ENCODE data around the gene RAB30. TPM values are rescaled to one million over a fixed set of nuclear protein-coding genes. Genes with fewer than 3 reads are reported as not detected.

RAB30 gene
- total RNA-seq, 3 donors from 2014 or later, result 20.3 to 26.6 (median 24.2) TPM

- Histone ChIP-seq H3K36me3 (no peaks in the 10 kb centered on the region), H3K27ac (peak overlapping the region; percentile 48 to 56), H3K4me3 (no peak overlapping the region), H3K9me3 (no peaks in the 10 kb centered on the region), H3K4me1 (peaks cover 0 to 14% of the 10 kb centered on the region in 2 donors), H3K27me3 (no peaks in the 10 kb centered on the region)
- TF ChIP-seq POLR2AphosphoS5 (IDR thresholded peaks at IDR 0.05) (no peak), POLR2A (IDR thresholded peaks at IDR 0.05) (no peak), CTCF (IDR thresholded peaks at IDR 0.05) (no peak)
- DNase-seq (ENCODE audit: low spot score in 2 of 2), result no peak
- intact Hi-C loops (cut with DNase I; ENCODE audit: low total_unique reads), result no loop called here
These were observed 75.8 kb downstream of the RAB30 start for GRCh38 chr11:82995754-82996398.

- TF ChIP-seq POLR2AphosphoS5 (IDR thresholded peaks at IDR 0.05) (no peak), CTCF (IDR thresholded peaks at IDR 0.05) (no peak), POLR2A (IDR thresholded peaks at IDR 0.05) (no peak)
- no peaks in the 10 kb centered on the region for H3K9me3 ChIP-seq
- H3K27me3 ChIP-seq, result no peaks in the 10 kb centered on the region
- no peaks in the 10 kb centered on the region for H3K36me3 ChIP-seq
- H3K4me3 ChIP-seq, result no peak overlapping the region
- peaks cover 0 to 14% of the 10 kb centered on the region in 2 donors for H3K4me1 ChIP-seq
- no peak overlapping the region for H3K27ac ChIP-seq
- no peak for DNase-seq (ENCODE audit: low spot score in 2 of 2)
- intact Hi-C loops (cut with DNase I; ENCODE audit: low total_unique reads), result no loop called here
These were observed 76.5 kb downstream of the RAB30 start for GRCh38 chr11:82995235-82995634.

- no peaks in the 10 kb centered on the region for H3K9me3 ChIP-seq
- H3K27ac ChIP-seq, result no peak overlapping the region
- H3K27me3 ChIP-seq, result no peaks in the 10 kb centered on the region
- intact Hi-C loops (cut with DNase I; ENCODE audit: low total_unique reads), result no loop called here
- no peak for DNase-seq (ENCODE audit: low spot score in 2 of 2)
- H3K4me3 ChIP-seq, result no peak overlapping the region
- TF ChIP-seq POLR2AphosphoS5 (IDR thresholded peaks at IDR 0.05) (no peak), CTCF (IDR thresholded peaks at IDR 0.05) (no peak), POLR2A (IDR thresholded peaks at IDR 0.05) (no peak)
- H3K4me1 ChIP-seq, result peaks cover 0 to 14% of the 10 kb centered on the region in 2 donors
- no peaks in the 10 kb centered on the region for H3K36me3 ChIP-seq
These were observed 77.0 kb downstream of the RAB30 start for GRCh38 chr11:82994604-82995230.

- no peak overlapping the region for H3K27ac ChIP-seq
- no peaks in the 10 kb centered on the region for H3K27me3 ChIP-seq
- DNase-seq (ENCODE audit: low spot score in 2 of 2), result no peak
- H3K4me3 ChIP-seq, result no peak overlapping the region
- no peaks in the 10 kb centered on the region for H3K36me3 ChIP-seq
- no peaks in the 10 kb centered on the region for H3K9me3 ChIP-seq
- peaks cover 0 to 14% of the 10 kb centered on the region in 2 donors for H3K4me1 ChIP-seq
- TF ChIP-seq CTCF (IDR thresholded peaks at IDR 0.05) (no peak), POLR2A (IDR thresholded peaks at IDR 0.05) (no peak), POLR2AphosphoS5 (IDR thresholded peaks at IDR 0.05) (no peak)
- intact Hi-C loops (cut with DNase I; ENCODE audit: low total_unique reads), result no loop called here
These were observed 79.5 kb downstream of the RAB30 start for GRCh38 chr11:82992223-82992622.

- Histone ChIP-seq H3K27me3 (no peaks in the 10 kb centered on the region), H3K4me1 (peaks cover 0 to 12% of the 10 kb centered on the region in 2 donors), H3K9me3 (no peaks in the 10 kb centered on the region), H3K36me3 (no peaks in the 10 kb centered on the region), H3K27ac (no peak overlapping the region), H3K4me3 (no peak overlapping the region)
- intact Hi-C loops (cut with DNase I; ENCODE audit: low total_unique reads), result no loop called here
- DNase-seq (ENCODE audit: low spot score in 2 of 2), result no peak
- TF ChIP-seq POLR2A (IDR thresholded peaks at IDR 0.05) (no peak), CTCF (IDR thresholded peaks at IDR 0.05) (no peak), POLR2AphosphoS5 (IDR thresholded peaks at IDR 0.05) (no peak)
These were observed 81.9 kb downstream of the RAB30 start for GRCh38 chr11:82989628-82990404.
